Measurements from ENCODE around the gene ZDHHC11. TPM values are rescaled to one million over a fixed set of nuclear protein-coding genes. Genes with fewer than 3 reads are reported as not detected.
"Not testable (repeated sequence)": the region's sequence is repeated elsewhere in the genome, so short reads cannot be mapped to it uniquely, and the experiment has no call there.

Gene ZDHHC11
- total RNA-seq, 1 experiment from 2014 or later, result 17.0 TPM

GRCh38 chr5:787857-788233, 62.9 kb downstream of the ZDHHC11 start:
- POLR2A ChIA-PET; H3K9me2 ChIP-seq (ENCODE audit: insufficient read depth); CTCF ChIA-PET: not testable (repeated sequence)

GRCh38 chr5:787224-787856, 63.4 kb downstream of the ZDHHC11 start:
- H3K9me2 ChIP-seq (ENCODE audit: insufficient read depth); H3K9ac ChIP-seq (ENCODE audit: low read length); RAD21 ChIA-PET (ENCODE audit: low non-redundant PET in 1 of 2, low total read pairs in 2 of 2, uncharacterized antibody in 2 of 2, unreplicated experiment in 2 of 2); H3K4me3 ChIP-seq (replicated peaks in 1 of 2; ENCODE audit: low read depth in 1 of 2, low read length in 2 of 2); H4K20me1 ChIP-seq (ENCODE audit: insufficient read depth); ATAC-seq; POLR2A ChIA-PET; H3K9me3 ChIP-seq (ENCODE audit: control insufficient read depth in 1 of 2, insufficient read depth in 1 of 2, low read depth in 1 of 2, low read length in 2 of 2); CTCF ChIA-PET; BruUV-seq (replicated peaks); H3K27me3 ChIP-seq (ENCODE audit: insufficient read depth, low read length); H3K27ac ChIP-seq (ENCODE audit: low read depth, low read length); DNase-seq (ENCODE audit: low read depth, low spot score); H3K36me3 ChIP-seq (ENCODE audit: control insufficient read depth in 1 of 2, insufficient read depth in 2 of 2, low read length in 2 of 2); H3K4me2 ChIP-seq (ENCODE audit: low read length); intact Hi-C loops (cut with micrococcal nuclease); H3K79me2 ChIP-seq (ENCODE audit: insufficient read depth, low read length); H2AFZ ChIP-seq (ENCODE audit: low read depth, low read length, poor library complexity, severe bottlenecking): not testable (repeated sequence)
- peaks cover 0 to 13% of the 10 kb centered on the region in 2 experiments; a peak in 1 of 4 replicates for H3K4me1 ChIP-seq (ENCODE audit: control insufficient read depth in 1 of 2, insufficient read depth in 2 of 2, low read length in 2 of 2)

More at GRCh38 chr5:787857-788233, 62.9 kb downstream of the ZDHHC11 start:
- H3K27me3 ChIP-seq (ENCODE audit: insufficient read depth, low read length); intact Hi-C loops (cut with micrococcal nuclease); H3K4me3 ChIP-seq (replicated peaks in 1 of 2; ENCODE audit: low read depth in 1 of 2, low read length in 2 of 2); DNase-seq (ENCODE audit: low read depth, low spot score); H3K27ac ChIP-seq (ENCODE audit: low read depth, low read length); H2AFZ ChIP-seq (ENCODE audit: low read depth, low read length, poor library complexity, severe bottlenecking); H3K9ac ChIP-seq (ENCODE audit: low read length); ATAC-seq; H3K36me3 ChIP-seq (ENCODE audit: control insufficient read depth in 1 of 2, insufficient read depth in 2 of 2, low read length in 2 of 2); H4K20me1 ChIP-seq (ENCODE audit: insufficient read depth); BruUV-seq (replicated peaks); H3K79me2 ChIP-seq (ENCODE audit: insufficient read depth, low read length); RAD21 ChIA-PET (ENCODE audit: low non-redundant PET in 1 of 2, low total read pairs in 2 of 2, uncharacterized antibody in 2 of 2, unreplicated experiment in 2 of 2); H3K4me2 ChIP-seq (ENCODE audit: low read length); H3K9me3 ChIP-seq (ENCODE audit: control insufficient read depth in 1 of 2, insufficient read depth in 1 of 2, low read depth in 1 of 2, low read length in 2 of 2): not testable (repeated sequence)
- H3K4me1 ChIP-seq (ENCODE audit: control insufficient read depth in 1 of 2, insufficient read depth in 2 of 2, low read length in 2 of 2), result peaks cover 0 to 13% of the 10 kb centered on the region in 2 experiments; a peak in 1 of 4 replicates

DNA sequence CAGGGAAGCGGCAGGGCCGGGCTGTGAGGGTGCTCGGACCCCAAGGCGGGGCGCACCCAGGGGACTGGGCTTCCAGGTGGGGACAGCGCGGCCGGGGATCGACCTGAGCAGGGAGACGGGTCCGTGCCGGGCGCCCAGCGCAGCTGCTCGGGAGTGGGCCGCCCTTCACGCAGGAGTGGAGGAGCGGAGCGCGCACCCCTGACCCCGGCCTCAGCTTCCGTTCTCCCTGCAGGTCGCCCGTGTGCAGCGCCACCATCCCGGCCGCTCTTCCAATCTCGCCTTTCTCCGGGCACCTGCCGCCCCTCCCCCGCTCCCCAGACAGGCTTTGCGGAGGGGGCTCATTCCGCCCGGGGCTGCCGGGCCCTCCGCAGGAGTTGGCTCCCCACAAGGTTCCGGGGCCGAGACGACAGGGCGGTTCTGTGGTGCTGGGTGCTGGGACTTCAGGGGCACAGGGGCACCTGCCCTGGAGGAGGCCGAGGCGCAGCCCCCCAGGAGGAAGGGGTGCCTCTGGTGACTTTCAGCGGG, 65.5 kb downstream of the ZDHHC11 start:
- RAD21 ChIA-PET (ENCODE audit: low non-redundant PET in 1 of 2, low total read pairs in 2 of 2, uncharacterized antibody in 2 of 2, unreplicated experiment in 2 of 2); H3K36me3 ChIP-seq (ENCODE audit: control insufficient read depth in 1 of 2, insufficient read depth in 2 of 2, low read length in 2 of 2); H3K79me2 ChIP-seq (ENCODE audit: insufficient read depth, low read length); H3K27me3 ChIP-seq (ENCODE audit: insufficient read depth, low read length); H3K9me3 ChIP-seq (ENCODE audit: control insufficient read depth in 1 of 2, insufficient read depth in 1 of 2, low read depth in 1 of 2, low read length in 2 of 2); POLR2A ChIA-PET; intact Hi-C loops (cut with micrococcal nuclease); H4K20me1 ChIP-seq (ENCODE audit: insufficient read depth); BruUV-seq (replicated peaks); H2AFZ ChIP-seq (ENCODE audit: low read depth, low read length, poor library complexity, severe bottlenecking); DNase-seq (ENCODE audit: low read depth, low spot score); CTCF ChIA-PET; H3K9me2 ChIP-seq (ENCODE audit: insufficient read depth): not testable (repeated sequence)
- H3K9ac ChIP-seq (ENCODE audit: low read length), result peak overlapping the region; percentile 59
- TF ChIP-seq ZFX (IDR thresholded peaks at IDR 0.05), result 0 out of 2 replicates have a peak, but pooled peaks have one; percentile 16
- peak overlapping the region; percentile 78 for H3K4me2 ChIP-seq (ENCODE audit: low read length)
- peaks cover 0 to 13% of the 10 kb centered on the region in 2 experiments; a peak in 1 of 4 replicates for H3K4me1 ChIP-seq (ENCODE audit: control insufficient read depth in 1 of 2, insufficient read depth in 2 of 2, low read length in 2 of 2)
- H3K27ac ChIP-seq (ENCODE audit: low read depth, low read length), result peak overlapping the region; percentile 43; the same call in 1 of the 2 replicates
- peak; percentile 42 for ATAC-seq
- peak overlapping the region; percentile 48 to 66 for H3K4me3 ChIP-seq (replicated peaks in 1 of 2; ENCODE audit: low read depth in 1 of 2, low read length in 2 of 2)
